HG03520 (cell line): ENCODE measurements around the gene NDRG2.

Source experiments
- ATAC-seq: cut with Tn5 transposase; IDR thresholded peaks from one replicate; pipeline ENCODE4 v1.9.1; 2021; ENCODE audit warnings: mild to moderate bottlenecking, moderate library complexity; ENCODE audit not compliant: unreplicated experiment

Gene NDRG2

GRCh38 chr14:20978687-20979086, 46.2 kb downstream of the NDRG2 start:
- no peak for ATAC-seq

- ATAC-seq, result no peak
These were observed 48.6 kb downstream of the NDRG2 start for GRCh38 chr14:20976291-20976690.

- ATAC-seq, result no peak
These were observed 51.4 kb downstream of the NDRG2 start for GRCh38 chr14:20973501-20973900.

- ATAC-seq, result peak; percentile 23
These were observed 53.2 kb downstream of the NDRG2 start for GRCh38 chr14:20971705-20972021.

GRCh38 chr14:20970983-20971704, 53.7 kb downstream of the NDRG2 start:
- peak; percentile 84 for ATAC-seq

- peak; percentile 7 for ATAC-seq
These were observed 54.2 kb downstream of the NDRG2 start for GRCh38 chr14:20970647-20970982.

GRCh38 chr14:20969336-20969735, 55.5 kb downstream of the NDRG2 start:
- ATAC-seq, result no peak
